Hematopoietic multipotent progenitor cell treated with erythropoietin and hydrocortisone succinate and interleukin-3 and kit ligand, for 8 days (in vitro differentiated cells): ENCODE results near the gene CAST.
A peak's percentile ranks its signal among the peaks of the same experiment; 100 is the strongest.

ENCODE experiments used
- DNase-seq: peaks from one replicate; pipeline ENCODE4 v3.0.0-alpha.2; 2015

CAST gene

GRCh38 chr5:96714951-96715451, 52.8 kb downstream of the CAST start:
- DNase-seq: peak; percentile 60

GRCh38 chr5:96716007-96716406, 53.8 kb downstream of the CAST start:
- no peak for DNase-seq

- DNase-seq: peak; percentile 52
Observed at GRCh38 chr5:96716716-96717115, 54.5 kb downstream of the CAST start.

GRCh38 chr5:96717874-96718273, 55.7 kb downstream of the CAST start:
- DNase-seq: no peak

- DNase-seq: no peak
Observed at GRCh38 chr5:96718635-96719077, 56.5 kb downstream of the CAST start.

GRCh38 chr5:96720408-96720807, 58.2 kb downstream of the CAST start:
- no peak for DNase-seq

GRCh38 chr5:96721351-96721977, 59.3 kb downstream of the CAST start:
- DNase-seq: no peak

- DNase-seq: no peak
Observed at GRCh38 chr5:96725257-96725656, 63.1 kb downstream of the CAST start.

GRCh38 chr5:96726802-96727201, 64.6 kb downstream of the CAST start:
- DNase-seq: no peak

- peak; percentile 36 for DNase-seq
Observed at GRCh38 chr5:96729156-96729555, 67.0 kb downstream of the CAST start.

GRCh38 chr5:96730586-96730985, 68.4 kb downstream of the CAST start:
- DNase-seq: no peak

- DNase-seq: no peak
Observed at GRCh38 chr5:96733771-96734500, 71.8 kb downstream of the CAST start.

GRCh38 chr5:96734871-96735325, 72.7 kb downstream of the CAST start:
- peak; percentile 58 for DNase-seq

GRCh38 chr5:96736937-96737336, 74.8 kb downstream of the CAST start:
- DNase-seq: no peak

- DNase-seq: peak; percentile 17
Observed at GRCh38 chr5:96741106-96741505, 78.9 kb downstream of the CAST start.

GRCh38 chr5:96741891-96742309, 79.7 kb downstream of the CAST start:
- DNase-seq: peak; percentile 99

- peak; percentile 59 for DNase-seq
Observed at GRCh38 chr5:96742538-96742937, 80.4 kb downstream of the CAST start.

- peak; percentile 75 for DNase-seq
Observed at GRCh38 chr5:96743065-96743768, 81.0 kb downstream of the CAST start.

GRCh38 chr5:96743805-96744204, 81.6 kb downstream of the CAST start:
- DNase-seq: peak; percentile 46

- peak; percentile 46 for DNase-seq
Observed at GRCh38 chr5:96744218-96744617, 82.0 kb downstream of the CAST start.

GRCh38 chr5:96745025-96745424, 82.8 kb downstream of the CAST start:
- DNase-seq: no peak

GRCh38 chr5:96745844-96746531, 83.8 kb downstream of the CAST start:
- peak; percentile 40 for DNase-seq

GRCh38 chr5:96747720-96748119, 85.5 kb downstream of the CAST start:
- no peak for DNase-seq
